Gastroesophageal sphincter (tissue), 3 donors: ENCODE results near the gene SNRNP70.

Experiments
- CTCF ChIP-seq, 4 experiments: fragments of 200-600 bp in 2 of 4; fragments of 450-650 bp in 2 of 4; sonication (generic) in 1 of 4; IDR thresholded peaks; one replicate each; pipeline ENCODE4 v1.5.1; 2017 to 2019; ENCODE audit warnings: antibody characterized with exemption in 4 of 4, mild to moderate bottlenecking in 2 of 4, moderate library complexity in 2 of 4
- EP300 ChIP-seq: sonication (generic); formaldehyde crosslinking; IDR thresholded peaks from one replicate; pipeline ENCODE4 v1.6.1; 2017; ENCODE audit warnings: antibody characterized with exemption, mild to moderate bottlenecking
- POLR2A ChIP-seq, 2 donors: fragments of 450-650 bp; IDR thresholded peaks; one replicate each; pipeline ENCODE4 v1.6.1; 2017; ENCODE audit warnings: antibody characterized with exemption in 2 of 2, mild to moderate bottlenecking in 2 of 2, moderate library complexity in 1 of 2

- TF ChIP-seq POLR2A (IDR thresholded peaks at IDR 0.05) (peak in 1 of 2 donors; percentile 13), EP300 (no peak), CTCF (IDR thresholded peaks at IDR 0.05) (no peak)
Measured at GRCh38 chr19:49114630-49115363, 29.5 kb downstream of the SNRNP70 start.
